Loucy (cell line): ENCODE results near the gene TCL1A.

Experiments used
- CTCF ChIP-seq: fragments of 200-600 bp; sonication (generic); conservative IDR thresholded peaks from 2 replicates; pipeline ENCODE4 v1.5.1; 2014; ENCODE audit warnings: mild to moderate bottlenecking, antibody characterized with exemption, low read length
- EZH2phosphoT487 ChIP-seq: fragments of 200-600 bp; IDR thresholded peaks from 2 replicates; pipeline ENCODE4 v1.6.1; 2018; ENCODE audit warnings: antibody characterized with exemption, mild to moderate bottlenecking, moderate library complexity, borderline replicate concordance

- no peak for TF ChIP-seq CTCF
- no peak for TF ChIP-seq EZH2phosphoT487
These were observed 46.7 kb upstream of the TCL1A start for GRCh38 chr14:95760596-95760995.
